ENCODE measurements around the gene EFHD2.

GRCh38 chr1:15452866-15453571, 43.3 kb downstream of the EFHD2 start:
- TF ChIP-seq, protein P1, sequence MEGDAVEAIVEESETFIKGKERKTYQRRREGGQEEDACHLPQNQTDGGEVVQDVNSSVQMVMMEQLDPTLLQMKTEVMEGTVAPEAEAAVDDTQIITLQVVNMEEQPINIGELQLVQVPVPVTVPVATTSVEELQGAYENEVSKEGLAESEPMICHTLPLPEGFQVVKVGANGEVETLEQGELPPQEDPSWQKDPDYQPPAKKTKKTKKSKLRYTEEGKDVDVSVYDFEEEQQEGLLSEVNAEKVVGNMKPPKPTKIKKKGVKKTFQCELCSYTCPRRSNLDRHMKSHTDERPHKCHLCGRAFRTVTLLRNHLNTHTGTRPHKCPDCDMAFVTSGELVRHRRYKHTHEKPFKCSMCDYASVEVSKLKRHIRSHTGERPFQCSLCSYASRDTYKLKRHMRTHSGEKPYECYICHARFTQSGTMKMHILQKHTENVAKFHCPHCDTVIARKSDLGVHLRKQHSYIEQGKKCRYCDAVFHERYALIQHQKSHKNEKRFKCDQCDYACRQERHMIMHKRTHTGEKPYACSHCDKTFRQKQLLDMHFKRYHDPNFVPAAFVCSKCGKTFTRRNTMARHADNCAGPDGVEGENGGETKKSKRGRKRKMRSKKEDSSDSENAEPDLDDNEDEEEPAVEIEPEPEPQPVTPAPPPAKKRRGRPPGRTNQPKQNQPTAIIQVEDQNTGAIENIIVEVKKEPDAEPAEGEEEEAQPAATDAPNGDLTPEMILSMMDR (IDR thresholded peaks at IDR 0.05): no peak
- TF ChIP-seq POLR2A (IDR thresholded peaks at IDR 0.05; ENCODE audit: low read depth) (no peak), EP300 (IDR thresholded peaks at IDR 0.05) (no peak)

All from esophagus muscularis mucosa (tissue), 4 donors.